Spinal cord (tissue), 10 donors: ENCODE results near the gene SLC1A2. TPM values are rescaled to one million over a fixed set of nuclear protein-coding genes. Genes with fewer than 3 reads are reported as not detected.

Experiments used
- DNase-seq, 6 donors: peaks; one replicate each; pipeline versions ENCODE4 v3.0.0 to v3.0.0-alpha.2; 2013 to 2015; ENCODE audit warnings: low spot score in 6 of 6, low read depth in 4 of 6
- H3K27ac ChIP-seq: one replicate; pipeline ENCODE4 v1.5.1; 2013; ENCODE audit warnings: low read depth, low read length, control low read depth
- H3K27me3 ChIP-seq: one replicate; pipeline ENCODE4 v1.6.1; 2013; ENCODE audit warnings: low read length; ENCODE audit not compliant: control insufficient read depth, insufficient read depth
- H3K36me3 ChIP-seq: one replicate; pipeline ENCODE4 v1.6.1; 2013; ENCODE audit warnings: low read length; ENCODE audit not compliant: control insufficient read depth, insufficient read depth
- H3K4me1 ChIP-seq: one replicate; pipeline ENCODE4 v1.6.1; 2013; ENCODE audit warnings: low read length; ENCODE audit not compliant: control insufficient read depth, insufficient read depth
- H3K4me3 ChIP-seq: one replicate; pipeline ENCODE4 v1.5.1; 2013; ENCODE audit warnings: low read depth, low read length, control low read depth
- H3K9me3 ChIP-seq: one replicate; pipeline ENCODE4 v1.6.1; 2013; ENCODE audit warnings: low read length; ENCODE audit not compliant: control insufficient read depth, insufficient read depth
- WGBS: methylation state at CpG from one replicate; pipeline ENCODE4 v1.1.5; 2013; ENCODE audit warnings: missing lambda C conversion rate; ENCODE audit not compliant: insufficient coverage; 5-methylcytosine and 5-hydroxymethylcytosine counted together
- polyA plus RNA-seq, 2 donors: library from polyadenylated mRNA; unstranded; fragments of 120-200 nt; gene quantifications; one replicate each; pipeline ENCODE4 v1.2.1, GENCODE V29; 2013; ENCODE audit not compliant: insufficient read length in 2 of 2
- total RNA-seq, 2 donors: library from RNA; depleted of rRNA in 1 of 2; stranded (reverse); fragments of 120-200 nt in 1 of 2; fragments of >200 nt in 1 of 2; gene quantifications; one replicate each; pipeline versions ENCODE4 v1.2.3 to v1.2.4, GENCODE V29; 2013 to 2014
- donor health status: healthy.

The SLC1A2 gene
- total and polyA plus RNA-seq, 4 donors, result 87.4 to 270 (median 196) TPM

DNA sequence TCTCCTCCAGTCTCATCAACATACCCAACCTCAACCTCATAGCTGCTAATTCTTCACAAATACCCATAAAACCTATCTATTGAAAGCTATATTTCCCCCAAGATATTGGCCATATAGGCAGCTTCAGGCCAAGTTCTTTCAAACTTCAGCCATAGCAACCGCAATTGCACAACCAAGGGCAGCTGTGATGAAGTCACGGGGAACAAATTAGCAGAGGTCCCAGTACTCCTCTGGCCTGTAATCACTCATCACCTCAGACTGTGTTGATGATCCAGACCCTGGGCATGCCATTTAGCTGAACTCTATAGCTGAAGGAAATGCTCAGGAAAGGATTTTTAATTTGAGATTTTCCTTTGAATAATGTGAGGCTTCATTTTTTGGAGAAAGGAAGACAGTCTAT, 84.1 kb downstream of the SLC1A2 start:
- Histone ChIP-seq H3K4me1 (peaks cover 7% of the 10 kb centered on the region), H3K4me3 (no peak overlapping the region), H3K27me3 (no peaks in the 10 kb centered on the region), H3K27ac (no peak overlapping the region), H3K36me3 (no peaks in the 10 kb centered on the region), H3K9me3 (peaks cover 5% of the 10 kb centered on the region)
- WGBS, result 80% methylated on average over 2 of the region's 2 CpGs
- no peak for DNase-seq

DNA sequence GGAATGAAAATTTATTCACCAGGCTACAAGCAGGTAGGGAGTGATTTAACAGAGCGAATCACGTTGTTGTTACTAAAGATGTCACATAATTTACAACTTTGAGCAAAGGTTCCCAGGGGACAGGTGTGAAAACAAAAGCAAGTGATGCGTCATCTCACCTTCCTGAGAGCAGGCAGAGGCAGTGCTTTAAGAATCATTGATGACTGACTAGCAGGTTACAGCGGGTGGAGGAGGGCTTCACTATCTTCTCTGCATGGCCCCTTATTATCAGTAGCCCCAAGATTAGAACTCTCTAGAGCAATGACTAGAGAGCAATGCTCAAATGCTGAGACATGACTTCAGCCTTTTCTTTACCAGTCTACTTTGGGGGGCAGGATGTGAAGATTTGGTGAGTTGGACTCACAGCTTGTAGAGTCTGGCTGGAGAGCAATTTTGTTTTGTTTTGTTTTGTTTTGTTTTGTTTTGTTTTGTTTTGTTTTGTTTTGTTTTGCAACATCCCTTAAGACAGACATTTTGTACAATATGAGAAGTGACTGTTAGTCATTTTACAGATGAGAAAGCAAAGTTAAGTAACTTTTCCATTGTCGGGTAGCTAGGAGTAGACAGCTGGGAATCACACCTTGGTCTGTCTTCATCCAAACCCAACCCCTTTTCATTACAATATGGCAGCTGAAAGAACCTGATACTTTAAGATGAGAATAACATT, 84.8 kb downstream of the SLC1A2 start:
- Histone ChIP-seq H3K4me1 (peaks cover 3% of the 10 kb centered on the region), H3K36me3 (no peaks in the 10 kb centered on the region), H3K9me3 (peaks cover 5% of the 10 kb centered on the region), H3K4me3 (no peak overlapping the region), H3K27ac (no peak overlapping the region), H3K27me3 (no peaks in the 10 kb centered on the region)
- no peak for DNase-seq
- 75% methylated on average over 1 of the region's 5 CpGs for whole genome bisulfite sequencing

DNA sequence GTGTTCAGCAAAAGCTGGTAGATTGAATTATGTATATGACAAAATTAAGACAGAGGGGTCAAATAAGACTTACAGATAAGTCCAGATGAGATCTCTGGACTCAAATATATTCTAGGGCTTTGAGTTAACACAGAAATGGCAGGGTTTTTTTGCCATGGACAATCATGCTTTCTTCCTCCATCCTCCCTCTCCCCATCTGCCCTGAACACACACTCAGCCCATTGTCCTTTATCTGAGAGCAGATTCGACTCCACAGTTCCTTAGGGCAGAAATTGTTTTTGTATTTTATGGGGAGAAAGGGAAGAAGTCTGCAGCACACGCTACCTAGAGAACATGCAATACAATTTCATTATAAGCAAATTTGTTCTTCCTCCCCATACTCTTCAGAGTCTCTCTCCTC, 86.8 kb downstream of the SLC1A2 start:
- H3K27ac ChIP-seq, result no peak overlapping the region
- no peak overlapping the region for H3K4me3 ChIP-seq
- no peak for DNase-seq
- no peaks in the 10 kb centered on the region for H3K27me3 ChIP-seq
- no peaks in the 10 kb centered on the region for H3K36me3 ChIP-seq
- no CpG with 5 or more reads among the region's 2 CpGs for WGBS
- peaks cover 3% of the 10 kb centered on the region for H3K4me1 ChIP-seq
- H3K9me3 ChIP-seq, result peaks cover 5% of the 10 kb centered on the region

DNA sequence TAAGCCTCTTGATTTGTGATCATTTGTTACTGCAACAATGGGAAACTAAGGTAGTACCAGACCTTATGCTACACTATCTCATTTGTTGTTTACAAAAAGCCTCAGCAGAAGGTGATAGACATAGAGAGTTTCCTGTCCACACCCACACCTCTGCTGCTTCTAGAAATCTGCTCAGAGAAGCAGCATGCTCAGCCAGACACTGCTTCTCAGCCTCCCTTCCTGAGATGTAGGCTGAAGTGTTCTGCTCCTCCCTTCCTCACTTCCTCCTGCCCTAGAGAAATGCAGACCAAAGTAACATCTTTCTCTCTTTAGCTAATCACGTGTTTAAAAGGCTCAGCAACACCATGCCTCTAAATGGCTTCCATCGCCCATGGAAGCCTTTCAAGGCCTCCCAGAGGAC, 88.4 kb downstream of the SLC1A2 start:
- peak in 1 of 6 donors; percentile 31 for DNase-seq
- Histone ChIP-seq H3K4me3 (no peak overlapping the region), H3K27ac (no peak overlapping the region), H3K9me3 (peaks cover 4% of the 10 kb centered on the region), H3K36me3 (no peaks in the 10 kb centered on the region), H3K27me3 (no peaks in the 10 kb centered on the region), H3K4me1 (peaks cover 4% of the 10 kb centered on the region)
- WGBS, result 40% methylated on average over 1 of the region's 2 CpGs

DNA sequence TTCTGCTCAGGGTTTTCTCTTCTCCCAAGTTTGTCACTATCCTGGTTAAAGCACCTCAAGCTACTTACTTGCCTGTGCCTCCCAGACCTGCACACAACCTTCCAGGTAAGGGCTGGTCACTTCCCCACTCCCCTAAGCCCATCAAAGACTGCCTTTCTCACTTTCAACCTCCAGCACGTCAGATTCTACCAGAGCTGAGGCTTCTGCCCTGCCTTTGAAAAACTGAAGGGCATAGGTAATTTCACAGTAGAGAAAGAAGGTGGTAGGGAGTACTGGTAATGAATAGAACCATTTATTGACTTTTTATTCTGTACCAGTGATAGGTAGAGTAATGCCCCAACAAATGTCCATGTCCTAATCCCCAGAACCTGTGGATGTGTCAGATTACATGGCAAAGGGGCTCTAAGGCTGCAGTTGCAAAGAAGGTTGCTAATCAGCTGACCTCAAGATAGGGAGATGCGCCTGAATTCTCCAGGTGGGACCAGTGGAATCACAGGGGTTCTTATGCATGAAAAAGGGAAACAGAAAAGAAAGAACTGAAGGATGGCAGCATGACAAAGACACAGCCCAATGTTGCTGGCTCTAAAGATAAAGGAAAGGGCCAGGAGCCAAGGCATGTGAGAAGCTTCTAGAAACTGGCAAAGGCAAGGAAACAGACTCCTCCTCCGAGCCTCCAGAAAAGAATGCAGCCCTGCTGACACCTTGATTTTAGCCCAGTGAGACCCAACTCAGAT, 89.0 kb downstream of the SLC1A2 start:
- H3K27ac ChIP-seq, result no peak overlapping the region

DNA sequence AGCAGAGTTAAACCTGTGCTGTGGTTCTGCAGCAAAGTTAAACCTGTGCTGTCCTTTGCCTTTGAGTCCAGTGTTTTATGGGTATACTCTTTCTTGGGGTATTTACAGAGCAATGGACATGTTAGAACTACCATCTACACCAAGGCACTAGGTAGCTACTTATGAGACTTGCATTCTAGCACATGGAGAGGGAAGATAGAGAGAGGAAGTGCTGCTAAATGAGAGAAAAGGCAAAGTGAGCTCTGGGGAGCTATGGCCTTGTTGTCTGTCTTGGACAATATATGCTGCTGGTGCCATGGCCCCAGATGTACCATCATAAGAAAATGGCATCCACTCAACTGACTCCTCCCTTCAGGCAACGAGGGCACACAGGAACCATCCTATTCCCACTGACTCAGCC, 91.5 kb downstream of the SLC1A2 start:
- Histone ChIP-seq H3K36me3 (no peaks in the 10 kb centered on the region), H3K27me3 (no peaks in the 10 kb centered on the region), H3K4me1 (peaks cover 7% of the 10 kb centered on the region), H3K4me3 (no peak overlapping the region), H3K27ac (no peak overlapping the region), H3K9me3 (peaks cover 4% of the 10 kb centered on the region)
- no peak for DNase-seq
- 80% methylated on average over 1 of the region's 1 CpG for WGBS

More for the DNA sequence above, 89.0 kb downstream of the SLC1A2 start:
- peaks cover 7% of the 10 kb centered on the region for H3K4me1 ChIP-seq
- no peak for DNase-seq
- peaks cover 4% of the 10 kb centered on the region for H3K9me3 ChIP-seq
- no peaks in the 10 kb centered on the region for H3K36me3 ChIP-seq
- 67% methylated on average over 2 of the region's 3 CpGs for WGBS
- no peak overlapping the region for H3K4me3 ChIP-seq
- no peaks in the 10 kb centered on the region for H3K27me3 ChIP-seq

DNA sequence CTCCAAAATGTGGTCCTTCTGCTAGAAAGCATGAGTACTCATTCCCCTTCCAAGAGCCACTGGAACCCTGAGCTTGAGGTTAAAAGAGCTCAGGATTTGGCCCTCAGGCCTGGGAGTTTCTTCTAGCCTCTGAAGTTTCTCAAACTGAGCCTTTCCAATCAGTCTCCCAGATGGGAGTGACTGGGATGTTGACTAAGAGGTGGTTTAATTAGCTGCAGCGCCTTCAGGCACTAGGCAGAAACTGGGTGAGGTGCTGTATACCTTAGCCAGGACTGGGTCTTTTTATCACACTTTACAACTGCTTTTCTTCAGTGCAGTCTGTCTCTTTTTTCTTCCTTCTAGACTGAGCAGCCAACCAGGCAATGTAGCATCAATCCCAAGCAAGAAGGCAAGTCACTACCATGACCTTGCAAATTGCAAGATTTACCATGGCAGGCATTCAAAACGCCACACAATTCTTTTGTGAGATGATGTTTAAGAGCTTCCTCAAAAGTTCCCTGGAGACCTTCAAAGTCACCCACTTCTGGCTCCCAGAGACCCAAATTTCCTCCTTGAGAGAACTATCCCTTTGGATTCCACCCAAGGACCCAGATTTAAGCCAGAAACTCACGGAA, 93.0 kb downstream of the SLC1A2 start:
- no peak for DNase-seq
- Histone ChIP-seq H3K27ac (no peak overlapping the region), H3K27me3 (no peaks in the 10 kb centered on the region), H3K9me3 (no peaks in the 10 kb centered on the region), H3K4me1 (peaks cover 4% of the 10 kb centered on the region), H3K4me3 (no peak overlapping the region), H3K36me3 (no peaks in the 10 kb centered on the region)
- 88% methylated on average over 1 of the region's 3 CpGs for WGBS

DNA sequence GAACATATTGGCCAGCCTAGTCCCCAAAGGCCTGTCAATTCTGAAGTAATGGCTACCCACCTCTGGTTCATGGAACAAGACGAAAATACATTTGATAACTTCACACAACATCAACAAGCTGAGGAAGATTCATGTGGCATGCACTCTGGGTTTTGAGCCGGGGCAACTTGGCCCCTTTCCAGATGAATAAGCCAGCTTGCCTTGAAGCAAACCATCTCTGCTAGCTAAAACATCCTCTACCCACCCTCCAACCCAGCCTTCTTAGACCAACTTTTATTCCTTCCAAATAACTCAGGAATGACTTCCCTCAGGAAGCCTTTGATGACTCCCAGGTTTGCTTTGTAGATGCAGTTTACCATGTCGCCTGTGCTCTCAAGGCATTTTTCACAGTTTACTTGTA, 94.4 kb downstream of the SLC1A2 start:
- Histone ChIP-seq H3K36me3 (no peaks in the 10 kb centered on the region), H3K27ac (no peak overlapping the region)
- WGBS, result 79% methylated on average over 2 of the region's 3 CpGs

DNA sequence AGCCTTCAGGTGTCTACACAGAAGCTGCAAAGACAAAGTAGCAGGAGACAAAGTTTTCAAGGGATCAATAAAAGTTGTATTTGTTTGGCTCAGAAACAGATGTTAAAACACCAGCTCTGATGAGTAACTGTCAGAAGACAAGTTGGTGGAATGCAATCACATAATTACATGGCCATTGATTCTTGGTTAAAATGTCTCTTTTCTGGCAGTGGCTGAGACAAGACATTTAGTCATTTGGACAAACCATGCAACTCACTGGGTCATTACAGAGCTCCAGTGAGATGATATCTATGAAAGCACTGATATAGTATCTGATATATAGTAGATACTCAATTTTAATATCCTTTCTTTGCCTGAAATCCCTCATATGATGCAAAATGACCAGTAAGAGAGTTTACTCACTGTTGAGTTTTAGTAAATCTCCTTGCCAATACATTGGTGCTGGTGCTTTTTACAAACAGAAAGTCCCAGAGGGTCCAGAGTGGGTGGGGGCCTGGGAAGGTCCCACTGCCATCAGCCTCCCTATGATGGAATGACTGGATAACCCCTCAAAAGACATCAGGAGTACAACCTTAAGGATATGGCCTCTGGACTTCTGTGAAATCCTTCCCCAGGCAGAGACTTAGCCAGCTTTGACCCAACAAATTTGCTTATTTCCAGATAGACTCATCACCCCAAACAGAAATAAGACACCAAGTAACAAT, 95.0 kb downstream of the SLC1A2 start:
- no peak for DNase-seq
- no peaks in the 10 kb centered on the region for H3K36me3 ChIP-seq
- H3K9me3 ChIP-seq, result no peaks in the 10 kb centered on the region
- no peak overlapping the region for H3K27ac ChIP-seq
- no peaks in the 10 kb centered on the region for H3K27me3 ChIP-seq
- H3K4me3 ChIP-seq, result no peak overlapping the region
- H3K4me1 ChIP-seq, result peaks cover 12% of the 10 kb centered on the region

More for the DNA sequence above, 94.4 kb downstream of the SLC1A2 start:
- DNase-seq, result no peak
- Histone ChIP-seq H3K4me1 (peaks cover 12% of the 10 kb centered on the region), H3K9me3 (no peaks in the 10 kb centered on the region), H3K4me3 (no peak overlapping the region), H3K27me3 (no peaks in the 10 kb centered on the region)
